HG02610 (cell line): ENCODE measurements around the gene SLC35G6.
"Not testable (repeated sequence)": the region's sequence is repeated elsewhere in the genome, so short reads cannot be mapped to it uniquely, and the experiment has no call there.

ENCODE experiments used
- ATAC-seq: cut with Tn5 transposase; IDR thresholded peaks from one replicate; pipeline ENCODE4 v1.9.1; 2021; ENCODE audit warnings: mild to moderate bottlenecking, moderate library complexity; ENCODE audit not compliant: unreplicated experiment

SLC35G6 gene

GRCh38 chr17:7481275-7481674 is at the start of gene SLC35G6:
TSS of gene SLC35G6 (plus strand) at chr17:7481446. CDS start at chr17:7481517, 71 bp downstream.
- not testable (repeated sequence) for ATAC-seq

- ATAC-seq = no peak
Observed at GRCh38 chr17:7432296-7432695, 49.0 kb upstream of the SLC35G6 start.

GRCh38 chr17:7435676-7436555 is 45.3 kb upstream of the SLC35G6 start:
- ATAC-seq = peak; percentile 8

GRCh38 chr17:7436556-7437368 is 44.5 kb upstream of the SLC35G6 start:
- ATAC-seq = no peak

GRCh38 chr17:7437369-7437863 is 43.8 kb upstream of the SLC35G6 start:
- no peak for ATAC-seq

- ATAC-seq = no peak
Observed at GRCh38 chr17:7437950-7438614, 43.2 kb upstream of the SLC35G6 start.

GRCh38 chr17:7438656-7439460 is 42.4 kb upstream of the SLC35G6 start:
- ATAC-seq = no peak

- no peak for ATAC-seq
Observed at GRCh38 chr17:7439462-7440112, 41.7 kb upstream of the SLC35G6 start, which contains the start of gene FGF11. TSS of gene FGF11 (plus strand) at chr17:7439512. CDS start at chr17:7439621, 109 bp downstream.

- no peak for ATAC-seq
Observed at GRCh38 chr17:7440113-7440833, 41.0 kb upstream of the SLC35G6 start.

- ATAC-seq = no peak
Observed at GRCh38 chr17:7440834-7441195, 40.4 kb upstream of the SLC35G6 start.

GRCh38 chr17:7441266-7441665 is 40.0 kb upstream of the SLC35G6 start:
- no peak for ATAC-seq

- no peak for ATAC-seq
Observed at GRCh38 chr17:7442142-7442541, 39.1 kb upstream of the SLC35G6 start.

- ATAC-seq = no peak
Observed at GRCh38 chr17:7443499-7444485, 37.5 kb upstream of the SLC35G6 start.

- no peak for ATAC-seq
Observed at GRCh38 chr17:7444682-7445618, 36.3 kb upstream of the SLC35G6 start, which contains the start of gene CHRNB1. TSS of gene CHRNB1 (plus strand) at chr17:7445061. CDS start at chr17:7445128, 67 bp downstream.

- no peak for ATAC-seq
Observed at GRCh38 chr17:7445619-7445968, 35.7 kb upstream of the SLC35G6 start.

- ATAC-seq = no peak
Observed at GRCh38 chr17:7448461-7448860, 32.8 kb upstream of the SLC35G6 start.
